Measurements from ENCODE around the gene TSACC.

TSACC gene

DNA sequence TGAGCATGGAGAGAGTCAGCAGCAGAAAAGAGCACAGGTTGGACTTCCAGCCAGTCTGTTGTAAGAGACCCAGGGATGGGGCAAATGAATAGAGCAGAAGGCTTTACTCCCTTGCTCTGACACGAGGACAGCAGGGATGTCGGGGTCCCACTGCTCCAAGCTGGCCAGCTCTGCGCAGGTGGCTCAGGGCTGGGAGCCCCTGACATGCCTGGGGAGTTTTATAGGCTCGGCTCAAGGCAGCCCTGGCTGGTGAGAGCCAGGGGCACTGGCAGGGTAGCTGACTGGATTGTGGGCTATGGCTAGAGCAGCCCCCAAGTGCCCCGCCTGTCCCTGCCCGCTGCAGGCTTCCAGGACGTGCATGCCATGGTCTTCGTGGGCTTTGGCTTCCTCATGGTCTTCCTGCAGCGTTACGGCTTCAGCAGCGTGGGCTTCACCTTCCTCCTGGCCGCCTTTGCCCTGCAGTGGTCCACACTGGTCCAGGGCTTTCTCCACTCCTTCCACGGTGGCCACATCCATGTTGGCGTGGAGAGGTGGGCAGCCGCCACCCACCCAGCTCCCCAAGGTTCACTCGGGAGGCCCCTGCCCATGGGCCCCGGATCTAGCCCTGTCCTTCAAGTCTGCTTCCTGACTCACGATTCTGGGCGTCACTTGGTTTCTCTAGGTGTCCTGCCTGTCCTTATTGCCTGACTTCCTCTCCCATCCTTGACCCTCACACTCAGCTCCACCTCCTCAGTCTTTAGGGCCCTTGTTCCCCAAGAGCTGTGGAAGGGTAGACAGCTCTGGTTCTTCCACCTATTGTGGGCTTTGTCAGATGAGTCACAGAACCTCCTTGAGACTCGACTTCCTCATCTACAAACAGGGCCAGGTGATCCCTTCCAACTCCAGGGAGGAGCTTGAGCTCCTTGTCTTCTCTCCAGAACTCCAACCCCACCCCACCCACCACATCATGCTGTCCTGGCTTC, 38.9 kb downstream of the TSACC start:
- no peak for DNase-seq

DNA sequence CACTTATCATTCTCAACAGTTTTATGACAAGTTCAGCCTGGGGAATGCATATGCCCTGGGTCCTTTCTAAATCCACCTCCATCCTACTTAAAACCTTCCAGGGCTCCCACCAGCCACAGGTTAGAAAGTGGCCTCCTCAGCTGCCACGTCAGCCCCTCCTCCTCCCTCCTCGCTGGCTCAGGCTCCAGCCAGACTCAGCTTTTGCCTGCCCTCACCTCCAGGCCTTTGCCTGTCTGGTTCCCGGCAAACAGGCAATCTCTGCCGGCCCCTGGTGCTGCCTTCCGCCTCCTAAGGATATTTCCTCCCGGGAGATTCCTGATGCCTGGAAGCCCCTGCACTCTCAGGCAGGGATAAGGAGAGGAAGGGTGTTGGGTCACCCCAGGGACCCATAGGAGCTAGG, 40.2 kb downstream of the TSACC start:
- no peak for DNase-seq

DNA sequence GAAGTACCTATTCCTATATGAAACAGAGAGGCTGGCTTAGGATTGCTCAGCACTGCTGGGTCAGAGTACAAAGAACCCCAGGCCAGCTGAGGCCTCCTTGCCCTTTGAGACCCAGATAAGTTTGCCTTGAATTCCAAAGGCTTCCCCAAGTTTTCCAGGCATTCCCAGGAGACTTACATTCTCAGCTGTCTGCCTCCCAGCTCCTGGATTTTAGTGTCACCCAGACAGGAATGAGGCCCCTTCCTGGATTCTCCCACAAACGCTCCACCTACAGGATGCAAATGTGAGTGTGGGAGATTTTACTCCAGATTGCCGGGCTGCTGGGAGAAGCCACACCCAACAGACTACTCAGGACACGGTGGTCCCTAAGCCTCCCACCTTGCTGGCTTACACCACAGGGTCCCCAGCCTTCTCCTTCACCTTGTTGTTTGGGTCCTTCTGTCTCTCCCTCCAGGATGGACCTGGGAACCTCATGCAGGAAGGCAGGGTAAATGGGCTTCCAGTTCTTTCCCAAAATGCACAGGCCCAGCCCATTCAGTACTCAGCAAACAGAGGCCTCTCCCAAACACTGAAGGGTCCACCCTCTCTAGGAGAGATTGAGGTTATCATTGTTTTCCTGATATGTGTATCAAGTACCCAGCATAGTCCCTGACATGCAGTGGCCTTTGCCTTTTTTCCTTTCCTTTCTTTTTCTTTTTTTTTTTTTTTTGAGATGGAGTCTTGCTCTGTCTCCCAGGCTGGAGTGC, 41.3 kb downstream of the TSACC start:
- DNase-seq = no peak

DNA sequence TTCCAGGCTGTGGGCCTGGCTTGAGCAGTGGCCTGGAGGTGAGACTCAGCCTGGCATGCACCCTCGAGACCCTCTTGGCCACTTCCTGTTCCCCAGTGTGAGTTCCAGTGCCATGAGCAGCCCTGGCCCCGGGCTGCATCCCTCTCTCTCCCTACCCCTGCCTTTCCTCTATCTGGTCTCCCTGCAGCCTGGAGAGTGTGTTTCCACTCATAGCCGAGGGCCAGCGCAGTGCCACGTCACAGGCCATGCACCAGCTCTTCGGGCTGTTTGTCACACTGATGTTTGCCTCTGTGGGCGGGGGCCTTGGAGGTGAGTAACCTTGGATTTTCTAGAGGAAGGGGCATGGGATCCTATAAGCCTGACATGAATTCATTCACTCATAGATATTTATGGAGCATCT, 44.2 kb downstream of the TSACC start:
- DNase-seq = no peak

DNA sequence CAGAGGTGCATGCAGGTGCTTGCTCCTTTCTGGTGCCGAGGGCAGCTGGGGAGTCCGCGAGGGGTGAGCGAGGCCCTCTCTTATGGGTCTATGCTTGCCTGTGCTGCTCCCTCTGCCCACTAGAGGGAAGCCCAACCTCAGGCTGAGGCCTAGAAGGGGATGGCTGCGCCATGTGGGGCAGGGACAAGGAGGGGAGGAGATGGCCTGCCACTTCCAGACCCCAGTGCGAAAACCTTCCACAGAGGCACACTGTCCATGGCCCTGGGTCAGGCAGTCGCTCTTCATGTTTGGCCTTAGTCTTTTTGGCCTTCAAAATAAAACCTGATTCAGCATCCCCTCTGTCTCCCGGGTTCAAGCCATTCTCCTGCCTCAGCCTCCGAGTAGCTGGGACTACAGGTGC, 44.7 kb downstream of the TSACC start:
- DNase-seq = peak; percentile 64

DNA sequence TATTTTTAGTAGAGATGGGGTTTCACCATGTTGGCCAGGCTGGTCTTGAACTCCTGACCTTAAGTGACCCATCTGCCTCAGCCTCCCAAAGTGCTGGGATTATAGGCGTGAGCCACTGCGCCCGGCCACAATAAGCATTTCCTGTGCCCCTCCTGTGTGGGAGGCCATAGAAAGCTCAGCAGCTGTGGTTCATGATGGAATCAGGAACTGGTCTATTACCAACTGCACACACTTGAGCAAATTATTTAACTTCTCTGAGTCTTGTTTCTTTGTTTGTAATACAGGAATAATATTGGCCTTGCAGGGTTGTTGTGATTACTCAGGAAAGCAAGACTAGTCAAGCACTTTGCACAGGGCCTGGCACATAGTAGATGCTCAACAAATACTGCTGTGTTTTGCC, 45.7 kb downstream of the TSACC start:
- DNase-seq = no peak

DNA sequence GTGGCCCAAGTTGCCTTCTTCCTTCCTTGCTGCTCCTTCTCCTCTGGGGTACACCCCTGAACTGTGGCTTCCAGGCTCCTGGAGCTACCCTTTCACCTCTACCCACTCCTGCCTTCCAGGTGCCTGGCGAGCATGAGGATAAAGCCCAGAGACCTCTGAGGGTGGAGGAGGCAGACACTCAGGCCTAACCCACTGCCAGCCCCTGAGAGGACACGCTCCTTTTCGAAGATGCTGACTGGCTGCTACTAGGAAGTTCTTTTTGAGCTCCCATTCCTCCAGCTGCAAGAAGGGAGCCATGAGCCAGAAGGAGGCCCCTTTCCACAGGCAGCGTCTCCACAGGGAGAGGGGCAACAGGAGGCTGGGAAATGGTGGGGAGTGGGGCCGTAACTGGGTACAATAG, 46.3 kb downstream of the TSACC start:
- DNase-seq = no peak

DNA sequence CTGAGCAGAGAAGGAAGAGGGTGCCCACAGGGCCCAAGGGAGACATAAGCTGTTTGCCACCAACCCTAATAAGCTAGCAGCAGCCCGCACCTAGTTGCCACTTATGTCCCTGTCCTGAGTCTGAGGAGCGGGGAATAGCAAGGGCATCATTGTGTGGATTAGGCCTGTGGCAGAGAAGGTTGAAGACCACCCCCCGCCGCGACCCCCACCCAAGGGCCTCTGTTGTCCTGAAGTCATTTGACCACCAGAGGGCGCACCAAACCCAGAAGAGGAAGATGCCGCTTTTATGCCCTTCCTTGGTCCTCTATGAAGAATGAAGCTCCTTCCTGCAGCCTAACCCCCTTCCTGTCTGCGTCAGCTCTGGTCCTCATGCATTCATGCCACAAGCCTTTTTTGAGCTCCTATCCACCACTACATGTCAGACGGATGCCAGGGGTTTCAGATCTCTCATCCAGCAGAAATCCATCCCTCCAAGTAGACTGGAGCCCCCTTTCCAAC, 47.3 kb downstream of the TSACC start:
- peak; percentile 81 for DNase-seq

DNA sequence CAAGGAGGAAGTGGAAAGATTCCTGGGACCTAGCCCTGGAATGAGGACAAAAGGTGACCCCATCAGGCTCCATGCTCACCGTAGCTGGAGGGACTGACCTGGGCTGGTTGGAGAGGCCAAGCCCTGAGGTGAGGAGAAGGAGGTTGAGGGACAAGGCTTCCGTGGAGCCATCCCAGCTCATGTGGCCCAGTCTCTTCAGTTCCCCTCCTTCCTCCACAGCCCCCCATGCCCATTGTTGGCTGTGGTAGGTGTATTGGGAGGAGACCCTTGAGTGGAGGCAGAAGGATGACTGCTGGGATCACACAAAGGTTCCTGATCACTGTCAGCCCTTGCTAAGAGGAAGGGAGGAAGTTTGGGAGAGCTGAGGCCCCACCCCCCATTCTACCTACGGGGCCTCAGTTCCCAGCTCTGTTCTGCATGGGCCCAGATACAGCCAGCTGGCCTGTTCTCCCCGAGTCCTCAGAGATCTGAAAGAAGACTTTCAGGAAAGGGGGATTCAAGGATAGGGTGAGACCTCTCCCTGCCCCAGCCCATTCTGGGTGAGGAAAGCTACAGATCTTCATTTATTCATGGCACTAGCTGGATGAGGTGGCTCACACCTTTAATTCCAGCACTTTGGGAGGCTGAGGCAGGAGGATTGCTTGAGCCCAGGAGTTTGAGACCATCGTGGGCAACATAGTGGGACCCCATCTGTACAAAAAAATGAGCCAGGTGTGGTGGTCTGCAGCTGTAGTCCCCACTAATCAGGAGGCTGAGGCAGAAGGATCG, 48.0 kb downstream of the TSACC start:
- no peak for DNase-seq

DNA sequence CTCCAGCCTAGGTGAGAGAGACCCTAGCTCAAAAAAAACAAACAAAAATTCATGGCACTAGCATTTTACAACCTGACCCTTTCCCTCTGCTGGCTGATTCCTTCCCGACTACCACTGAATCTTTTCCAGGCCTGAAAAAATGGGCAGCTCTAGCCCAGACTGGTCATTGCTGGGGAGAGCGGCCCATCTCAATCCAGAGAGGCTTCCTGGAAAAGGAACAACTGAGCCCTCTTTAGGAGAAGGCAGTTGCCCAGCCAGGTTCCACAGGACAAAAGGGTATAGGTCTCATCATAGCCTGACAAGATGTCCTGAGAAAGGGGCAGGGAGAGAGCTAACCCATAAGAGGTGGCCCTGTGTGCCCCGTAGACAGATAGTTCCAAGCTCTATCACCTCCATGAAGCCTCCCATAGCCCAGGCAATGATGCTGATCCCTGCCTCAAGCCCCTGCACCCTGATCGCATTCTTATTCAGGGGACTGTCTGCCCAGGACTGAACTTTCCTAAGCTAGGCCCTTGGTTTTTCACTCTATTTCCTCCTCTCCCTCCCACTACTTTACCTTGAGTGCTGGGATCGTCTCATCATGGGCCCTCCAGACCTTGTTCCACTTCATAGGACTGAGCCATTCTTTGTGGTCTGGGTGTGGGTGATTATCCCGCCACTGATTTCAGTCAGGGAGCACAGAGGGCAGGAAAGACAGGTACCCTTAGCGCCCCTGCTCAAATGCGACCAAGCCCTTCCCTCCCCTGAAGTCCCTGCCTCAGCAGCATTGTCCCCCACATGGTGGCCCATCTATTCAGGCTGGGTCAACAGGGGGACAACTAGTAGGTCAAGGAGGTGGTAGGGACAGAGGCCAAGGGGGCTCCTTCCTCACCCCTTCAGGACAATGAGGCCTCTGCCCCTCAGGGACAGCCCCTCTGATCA, 48.9 kb downstream of the TSACC start:
- DNase-seq = no peak

DNA sequence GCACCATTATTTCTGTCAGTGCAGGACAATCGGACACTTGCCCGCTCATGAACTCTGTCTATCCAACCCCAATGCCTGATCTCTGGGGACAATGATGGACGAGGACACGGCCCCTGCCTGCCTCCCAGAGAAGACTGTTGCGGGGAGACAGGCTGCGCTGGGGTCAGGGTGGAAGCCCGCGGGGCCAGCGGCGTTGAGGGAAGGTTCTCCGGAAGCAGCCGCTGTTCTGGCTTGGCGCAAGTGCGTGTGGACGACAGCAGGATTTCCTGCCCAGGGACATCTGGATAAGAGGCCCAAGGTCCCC, 49.5 kb downstream of the TSACC start:
- DNase-seq = no peak

DNA sequence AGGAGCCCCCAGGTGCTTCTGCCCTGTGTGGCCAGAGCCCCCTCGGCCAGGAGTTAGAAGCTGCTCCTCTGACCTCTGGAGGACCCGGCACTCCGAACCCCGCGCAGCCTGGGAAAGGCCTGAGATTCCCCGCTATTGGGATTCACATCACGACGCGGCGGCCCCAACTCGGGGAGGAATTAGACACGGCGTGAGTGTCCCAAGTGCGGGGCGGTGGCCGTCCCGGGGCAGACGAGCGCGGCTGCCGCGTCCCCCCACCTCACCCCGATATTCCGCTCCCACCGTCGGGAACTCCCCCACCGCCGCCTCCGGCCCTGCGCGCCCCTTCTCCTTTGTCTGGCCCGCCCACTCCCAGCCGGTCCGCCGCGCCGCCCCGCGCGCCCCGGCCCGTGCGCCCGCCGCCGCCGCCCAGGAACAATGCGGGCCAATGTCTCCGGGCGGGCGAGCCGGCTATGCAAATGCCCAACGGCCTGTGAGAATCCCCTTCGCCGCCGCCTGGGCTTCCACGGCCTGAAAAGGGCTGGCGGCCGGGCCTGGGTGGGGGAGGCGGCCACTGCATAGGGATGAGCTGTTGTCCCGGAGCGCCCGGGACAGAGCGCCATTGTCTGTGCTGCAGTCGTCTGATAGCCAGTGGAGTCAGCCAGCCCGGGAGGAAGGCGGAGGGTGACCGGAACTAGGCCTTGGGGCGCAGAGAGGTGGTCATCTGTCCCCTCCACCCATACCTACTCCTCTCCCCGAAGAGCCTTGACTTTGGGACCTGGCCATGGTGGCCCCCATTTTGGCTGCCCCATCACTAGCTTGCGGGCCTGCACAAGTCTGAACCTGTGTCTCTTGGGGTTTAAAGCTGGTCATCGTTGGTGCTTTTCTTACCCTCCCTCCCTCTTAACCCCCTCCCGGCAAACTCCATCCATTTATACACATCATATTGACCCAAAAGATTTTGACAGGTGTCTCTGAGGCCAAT, 50.1 kb downstream of the TSACC start:
- DNase-seq = no peak

DNA sequence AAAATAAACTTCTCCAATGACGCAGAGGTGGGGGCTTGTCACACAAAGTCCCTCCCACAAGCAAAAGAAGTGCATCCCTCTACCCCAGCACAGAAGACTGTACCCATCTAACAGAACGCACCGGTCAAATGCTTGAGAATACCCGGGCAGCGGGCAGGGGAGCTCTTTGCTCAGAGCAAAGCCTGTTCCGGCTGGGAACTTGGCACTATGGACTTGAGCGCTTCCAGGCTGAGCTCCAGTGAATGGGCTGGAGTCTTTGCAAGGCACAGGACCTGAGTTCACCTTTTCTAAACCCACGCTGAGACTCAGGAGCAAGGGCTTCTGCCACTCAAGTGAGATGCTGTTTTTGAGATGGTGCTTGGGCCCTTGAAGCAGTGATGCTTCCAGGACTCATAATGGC, 51.0 kb downstream of the TSACC start:
- no peak for DNase-seq

DNA sequence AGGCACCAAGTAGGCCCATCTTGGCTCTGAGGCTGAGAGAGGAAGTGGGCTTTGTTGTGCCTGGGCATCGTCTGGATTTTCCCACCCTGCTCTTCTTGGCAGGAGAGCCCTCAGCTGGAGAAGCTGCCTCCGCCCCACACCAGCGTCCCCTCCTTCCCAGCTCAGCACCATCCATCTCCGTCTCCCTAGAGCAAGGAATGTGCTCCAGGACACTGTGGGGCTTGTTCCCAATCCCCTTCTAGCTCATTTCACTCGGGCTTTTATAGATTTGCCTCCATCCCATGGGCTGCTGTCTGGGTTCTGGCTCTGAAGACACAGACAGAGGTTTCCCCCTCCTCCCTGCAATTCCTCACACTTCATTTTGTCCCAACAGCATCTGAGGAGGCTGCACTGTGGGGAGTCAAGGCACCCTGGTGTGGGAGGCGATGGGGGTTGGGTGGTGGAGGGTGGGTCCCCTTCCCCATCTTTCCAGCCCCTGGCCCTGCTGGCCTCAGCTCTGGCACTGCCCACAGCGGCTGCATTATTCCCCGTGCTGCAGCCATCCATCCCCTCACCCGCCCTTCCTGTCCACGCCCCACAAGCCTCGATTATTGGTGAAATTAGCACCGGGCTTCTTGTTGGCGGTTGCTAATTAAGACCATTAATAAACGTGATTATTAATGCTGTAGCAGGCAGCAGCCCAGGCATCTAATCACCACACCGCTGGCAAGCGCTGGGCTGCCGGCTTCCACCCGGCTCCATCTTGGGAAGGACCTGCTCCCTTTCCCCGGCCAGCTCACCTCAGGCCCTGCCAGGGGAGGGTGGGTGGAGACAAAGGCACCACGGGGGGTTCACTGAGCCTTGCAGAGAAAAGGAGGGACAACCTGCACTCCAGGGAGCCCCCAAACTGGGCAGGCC, 52.4 kb downstream of the TSACC start:
- DNase-seq = no peak

DNA sequence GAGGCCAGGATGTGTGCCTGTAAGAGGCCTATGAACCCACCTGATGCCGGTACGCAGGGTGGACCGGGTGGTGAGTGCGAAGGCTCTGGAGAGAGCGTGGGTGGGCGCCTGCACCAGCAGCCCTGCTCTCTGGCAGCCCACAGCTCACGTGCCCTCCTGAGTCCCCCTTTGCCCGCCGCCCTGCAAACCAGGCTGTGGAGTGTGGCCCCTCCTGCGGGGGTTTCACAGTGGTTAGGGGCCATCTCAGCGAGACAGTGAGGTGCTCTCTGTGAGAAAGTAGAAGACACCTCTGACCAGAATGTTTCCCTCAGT, 53.0 kb downstream of the TSACC start:
- no peak for DNase-seq

DNA sequence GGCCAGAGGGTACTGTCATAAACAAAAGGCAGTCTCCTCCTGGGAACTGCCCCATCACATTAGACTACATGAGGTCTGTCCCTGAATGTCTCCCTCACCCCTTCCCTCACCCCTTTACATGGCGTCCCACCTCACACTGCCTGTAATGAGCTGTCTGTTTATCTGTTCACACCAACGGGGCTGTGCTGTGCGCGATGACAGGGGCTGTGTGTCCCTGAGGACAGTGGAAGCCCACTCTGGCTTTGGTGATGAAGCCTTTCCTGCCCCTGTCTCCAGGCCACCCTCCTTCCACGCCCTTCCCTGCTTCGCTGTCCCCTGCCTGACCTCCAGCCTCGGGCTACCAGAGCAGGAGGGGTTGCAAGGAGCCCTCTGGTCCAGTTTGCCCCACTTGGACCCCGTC, 53.4 kb downstream of the TSACC start:
- no peak for DNase-seq

DNA sequence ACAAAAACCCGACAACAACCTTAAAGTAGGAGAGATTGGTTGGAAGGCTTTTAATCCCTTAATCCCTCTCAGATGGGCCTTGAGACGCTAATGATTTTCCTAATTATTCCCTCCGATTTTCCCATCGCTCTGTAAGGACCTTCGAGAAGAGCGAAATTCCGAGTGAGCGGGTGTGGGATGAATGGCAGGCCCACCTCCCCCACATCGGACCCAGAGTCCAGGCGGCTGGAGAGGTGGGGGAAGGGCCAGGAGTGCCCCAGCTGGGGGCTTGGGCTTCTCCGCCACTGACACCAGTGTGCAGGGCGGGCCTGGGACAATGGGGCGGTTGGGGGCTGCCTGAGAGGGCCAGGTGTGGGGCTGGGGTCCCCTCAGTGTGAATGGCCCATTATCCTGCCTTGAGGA, 54.1 kb downstream of the TSACC start:
- DNase-seq = no peak

DNA sequence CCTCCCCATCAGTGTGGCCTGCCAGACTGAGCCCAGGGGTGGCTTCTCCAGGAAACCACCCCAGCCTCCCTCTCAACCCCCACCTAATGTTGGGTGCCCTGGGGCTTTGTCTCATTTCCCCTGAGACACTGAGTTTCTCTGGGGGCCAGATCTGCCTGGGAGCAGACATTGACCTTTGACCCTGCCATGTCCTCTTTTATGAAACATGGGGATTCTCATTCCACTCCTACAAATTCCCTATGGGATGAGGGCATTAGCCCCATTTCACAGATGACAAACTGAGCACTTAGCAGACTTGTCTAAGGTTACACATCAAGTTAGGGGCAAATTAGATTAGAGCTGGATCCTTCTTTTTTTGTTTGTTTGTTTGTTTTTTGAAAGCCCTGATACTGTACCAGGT, 54.8 kb downstream of the TSACC start:
- DNase-seq = no peak

DNA sequence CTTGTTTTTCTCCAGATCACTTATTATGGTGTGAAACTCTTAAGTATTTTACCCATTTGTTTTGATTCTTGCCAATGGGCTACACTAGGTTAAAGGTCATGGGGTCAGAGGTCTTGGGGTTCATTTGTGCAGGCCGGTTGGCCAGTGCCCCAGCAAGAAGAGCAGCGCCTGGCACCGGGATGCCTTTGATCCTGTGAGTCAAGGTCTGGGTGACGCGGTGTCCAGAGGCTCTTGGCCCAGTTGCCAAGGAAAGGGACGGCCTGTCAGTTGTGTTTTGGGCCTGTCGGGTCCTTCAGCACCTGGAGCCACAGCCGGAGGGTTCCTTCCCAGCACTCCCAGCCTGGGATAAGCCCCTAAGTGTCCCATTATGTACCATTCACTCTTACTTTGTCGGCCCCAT, 55.8 kb downstream of the TSACC start:
- no peak for DNase-seq

DNA sequence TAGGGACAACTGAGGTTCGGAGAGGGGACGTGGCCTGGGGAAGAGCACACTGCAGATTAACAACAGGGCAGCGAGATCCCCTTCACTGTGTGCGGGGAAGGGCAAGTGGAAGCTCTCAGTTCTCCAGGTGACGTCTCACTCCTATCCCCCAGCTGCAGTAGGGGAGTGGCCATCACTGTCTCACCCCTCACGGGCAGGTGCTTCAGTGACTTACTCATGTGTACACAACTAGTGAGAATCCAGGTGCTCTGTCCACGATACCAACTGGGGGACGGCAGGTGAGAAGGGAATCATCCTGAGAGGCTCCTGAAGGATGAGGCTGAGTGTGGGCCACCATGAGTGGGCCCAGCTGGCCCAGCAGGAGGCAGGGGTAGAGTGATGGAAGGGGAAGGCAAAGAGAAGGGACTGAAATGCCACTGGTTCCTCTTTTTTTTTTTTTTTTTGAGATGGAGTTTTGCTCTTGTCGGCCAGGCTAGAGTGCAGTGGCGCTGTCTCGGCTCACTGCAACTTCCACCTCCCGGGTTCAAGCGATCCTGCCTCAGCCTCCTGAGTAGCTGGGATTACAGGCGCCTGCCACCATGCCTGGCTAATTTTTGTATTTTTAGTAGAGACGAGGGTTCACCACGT, 56.6 kb downstream of the TSACC start:
- DNase-seq = no peak

Measured in CD4-positive, alpha-beta T cell treated with Interleukin-17A for 4 hours (primary cell).